DOHH2 (cell line): ENCODE results near the gene KHDRBS2.

Experiments
- H3F3A ChIP-seq: fragments of 200-600 bp; sonication (generic), shearing (Covaris generic); 2 replicates; pipeline ENCODE4 v1.6.0; 2016; ENCODE audit warnings: antibody characterized with exemption, mild to moderate bottlenecking; ENCODE audit not compliant: control insufficient read depth, insufficient read depth
- H3K27ac ChIP-seq: fragments of 200-600 bp; sonication (generic); 2 replicates; pipeline ENCODE4 v1.5.1; 2014; ENCODE audit warnings: low read depth, mild to moderate bottlenecking, low read length, moderate library complexity
- H3K27me3 ChIP-seq: fragments of 200-600 bp; sonication (generic); 2 replicates; pipeline ENCODE4 v1.6.1; 2014; ENCODE audit warnings: mild to moderate bottlenecking, low read length, mixed read lengths; ENCODE audit not compliant: control insufficient read depth
- H3K36me3 ChIP-seq: fragments of 200-600 bp; sonication (generic); 2 replicates; pipeline ENCODE4 v1.6.1; 2014; ENCODE audit warnings: mild to moderate bottlenecking, low read length, moderate library complexity, mixed read lengths; ENCODE audit not compliant: control insufficient read depth
- H3K4me1 ChIP-seq: fragments of 200-600 bp; sonication (generic); 2 replicates; pipeline ENCODE4 v1.6.1; 2014; ENCODE audit warnings: mild to moderate bottlenecking, low read length, mixed read lengths; ENCODE audit not compliant: control insufficient read depth
- H3K4me2 ChIP-seq: fragments of 200-600 bp; sonication (generic); 2 replicates; pipeline ENCODE4 v1.6.0; 2014; ENCODE audit warnings: mild to moderate bottlenecking, low read length, moderate library complexity
- H3K4me3 ChIP-seq: fragments of 200-600 bp; sonication (generic); 2 replicates; pipeline ENCODE4 v1.5.1; 2014; ENCODE audit warnings: mild to moderate bottlenecking, low read length, mixed read lengths
- H3K79me2 ChIP-seq: fragments of 200-600 bp; sonication (generic); 2 replicates; pipeline ENCODE4 v1.6.1; 2014; ENCODE audit warnings: mild to moderate bottlenecking, low read length, mixed read lengths; ENCODE audit not compliant: control insufficient read depth
- H3K9me2 ChIP-seq: fragments of 200-600 bp; sonication (generic); replicated peaks from 2 replicates; pipeline ENCODE4 v1.6.1; 2014; ENCODE audit warnings: mild to moderate bottlenecking, low read length, mixed read lengths; ENCODE audit not compliant: control insufficient read depth
- H3K9me3 ChIP-seq: fragments of 200-600 bp; sonication (generic); 2 replicates; pipeline ENCODE4 v1.6.1; 2014; ENCODE audit warnings: antibody characterized with exemption, low read length, mixed read lengths; ENCODE audit not compliant: control insufficient read depth, insufficient read depth
- H4K20me1 ChIP-seq: fragments of 200-600 bp; sonication (generic); 2 replicates; pipeline ENCODE4 v1.6.0; 2014; ENCODE audit warnings: low read depth, mild to moderate bottlenecking, antibody characterized with exemption, low read length, moderate library complexity; ENCODE audit not compliant: control insufficient read depth, insufficient read depth
- EZH2phosphoT487 ChIP-seq: fragments of 200-600 bp; sonication (generic); IDR thresholded peaks from 2 replicates; pipeline ENCODE4 v1.6.1; 2017; ENCODE audit warnings: borderline replicate concordance, mild to moderate bottlenecking, antibody characterized with exemption, low read length, moderate library complexity, mixed read lengths
- TF ChIP-seq, protein P1 (sequence below): fragments of 200-600 bp; sonication (generic); IDR thresholded peaks from one replicate; pipeline ENCODE4 v1.5.1; 2014; ENCODE audit warnings: antibody characterized with exemption, mild to moderate bottlenecking, low read depth, low read length; ENCODE audit not compliant: poor library complexity, severe bottlenecking

KHDRBS2 gene

DNA sequence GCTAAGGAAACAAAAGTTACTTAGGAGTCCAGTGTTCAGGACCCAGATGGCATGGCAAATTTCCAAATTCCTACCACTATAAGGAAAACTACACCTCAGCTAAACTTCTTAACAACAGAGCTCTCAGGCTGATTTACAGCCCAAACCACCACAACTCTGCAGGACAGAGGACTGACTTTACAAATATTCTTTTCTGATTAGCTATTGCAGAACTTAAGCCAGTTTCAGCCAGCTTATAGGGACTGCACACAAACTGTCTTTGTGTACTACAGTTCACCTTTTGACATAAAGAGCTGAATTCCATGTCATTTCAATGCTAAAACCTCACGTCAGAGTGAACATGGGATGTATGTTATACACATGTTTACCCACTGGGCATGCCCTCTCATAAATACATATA is 305.4 kb downstream of the KHDRBS2 start:
- no peaks in the 10 kb centered on the region for H3K9me3 ChIP-seq
- no peak overlapping the region for H3K4me2 ChIP-seq
- H3K36me3 ChIP-seq = no peaks in the 10 kb centered on the region
- H3F3A ChIP-seq = no peaks in the 10 kb centered on the region
- H3K9me2 ChIP-seq = no peaks in the 10 kb centered on the region
- no peak overlapping the region for H3K4me3 ChIP-seq
- no peaks in the 10 kb centered on the region for H3K27me3 ChIP-seq
- no peak overlapping the region for H3K27ac ChIP-seq
- H3K79me2 ChIP-seq = no peaks in the 10 kb centered on the region
- H3K4me1 ChIP-seq = no peaks in the 10 kb centered on the region
- no peaks in the 10 kb centered on the region for H4K20me1 ChIP-seq
- TF ChIP-seq EZH2phosphoT487 = no peak
- TF ChIP-seq, protein P1, sequence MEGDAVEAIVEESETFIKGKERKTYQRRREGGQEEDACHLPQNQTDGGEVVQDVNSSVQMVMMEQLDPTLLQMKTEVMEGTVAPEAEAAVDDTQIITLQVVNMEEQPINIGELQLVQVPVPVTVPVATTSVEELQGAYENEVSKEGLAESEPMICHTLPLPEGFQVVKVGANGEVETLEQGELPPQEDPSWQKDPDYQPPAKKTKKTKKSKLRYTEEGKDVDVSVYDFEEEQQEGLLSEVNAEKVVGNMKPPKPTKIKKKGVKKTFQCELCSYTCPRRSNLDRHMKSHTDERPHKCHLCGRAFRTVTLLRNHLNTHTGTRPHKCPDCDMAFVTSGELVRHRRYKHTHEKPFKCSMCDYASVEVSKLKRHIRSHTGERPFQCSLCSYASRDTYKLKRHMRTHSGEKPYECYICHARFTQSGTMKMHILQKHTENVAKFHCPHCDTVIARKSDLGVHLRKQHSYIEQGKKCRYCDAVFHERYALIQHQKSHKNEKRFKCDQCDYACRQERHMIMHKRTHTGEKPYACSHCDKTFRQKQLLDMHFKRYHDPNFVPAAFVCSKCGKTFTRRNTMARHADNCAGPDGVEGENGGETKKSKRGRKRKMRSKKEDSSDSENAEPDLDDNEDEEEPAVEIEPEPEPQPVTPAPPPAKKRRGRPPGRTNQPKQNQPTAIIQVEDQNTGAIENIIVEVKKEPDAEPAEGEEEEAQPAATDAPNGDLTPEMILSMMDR = no peak

DNA sequence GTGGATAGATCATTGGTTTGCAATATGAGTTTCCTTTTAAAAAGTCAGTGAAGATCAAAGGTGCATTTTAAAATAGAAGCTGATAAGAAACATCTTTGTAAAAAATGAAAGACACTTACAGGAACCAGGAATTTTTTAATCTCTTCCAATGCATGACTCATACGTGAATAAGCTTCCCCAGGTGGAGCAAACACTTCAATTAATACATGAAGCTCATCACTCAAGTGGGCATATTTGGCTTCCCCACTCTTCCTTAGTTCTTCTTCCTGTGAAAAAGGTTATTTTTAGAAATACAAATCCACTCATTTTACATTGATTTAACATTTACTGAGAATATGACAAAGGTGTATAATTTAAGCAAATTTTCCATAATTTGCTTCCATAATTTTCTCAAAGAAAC is 308.1 kb downstream of the KHDRBS2 start:
- Histone ChIP-seq H3F3A (no peaks in the 10 kb centered on the region), H3K27ac (no peak overlapping the region), H3K4me2 (no peak overlapping the region), H3K9me3 (no peaks in the 10 kb centered on the region), H4K20me1 (no peaks in the 10 kb centered on the region), H3K9me2 (no peaks in the 10 kb centered on the region), H3K79me2 (no peaks in the 10 kb centered on the region), H3K4me3 (no peak overlapping the region), H3K27me3 (no peaks in the 10 kb centered on the region), H3K4me1 (no peaks in the 10 kb centered on the region), H3K36me3 (no peaks in the 10 kb centered on the region)
- TF ChIP-seq EZH2phosphoT487 = no peak
- TF ChIP-seq, protein P1 = no peak

DNA sequence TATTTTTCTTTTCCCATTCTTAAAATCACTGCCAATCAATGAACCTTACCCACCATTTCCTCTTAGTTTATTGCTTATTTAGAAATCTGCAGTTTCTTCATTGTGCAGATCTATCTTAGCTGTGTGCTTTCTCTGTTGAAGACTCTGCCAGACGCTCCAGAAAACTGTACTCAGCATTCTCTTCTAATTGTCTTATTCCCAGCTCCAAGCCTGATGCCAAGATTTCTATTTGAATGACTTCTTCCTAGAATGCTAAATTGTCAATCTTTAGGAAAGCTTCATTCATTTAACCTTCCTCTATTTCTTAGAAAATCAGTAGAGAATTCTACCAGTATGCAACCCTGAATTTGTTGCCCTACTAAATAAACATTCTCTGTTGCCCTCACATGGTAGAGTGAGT is 308.9 kb downstream of the KHDRBS2 start:
- H3K9me3 ChIP-seq = no peaks in the 10 kb centered on the region
- no peaks in the 10 kb centered on the region for H3F3A ChIP-seq
- H3K79me2 ChIP-seq = no peaks in the 10 kb centered on the region
- no peaks in the 10 kb centered on the region for H3K27me3 ChIP-seq
- H4K20me1 ChIP-seq = no peaks in the 10 kb centered on the region
- TF ChIP-seq EZH2phosphoT487 = no peak
- TF ChIP-seq, protein P1 = no peak
- H3K9me2 ChIP-seq = no peaks in the 10 kb centered on the region
- H3K36me3 ChIP-seq = no peaks in the 10 kb centered on the region
- no peak overlapping the region for H3K4me2 ChIP-seq
- no peak overlapping the region for H3K4me3 ChIP-seq
- H3K27ac ChIP-seq = no peak overlapping the region
- no peaks in the 10 kb centered on the region for H3K4me1 ChIP-seq

DNA sequence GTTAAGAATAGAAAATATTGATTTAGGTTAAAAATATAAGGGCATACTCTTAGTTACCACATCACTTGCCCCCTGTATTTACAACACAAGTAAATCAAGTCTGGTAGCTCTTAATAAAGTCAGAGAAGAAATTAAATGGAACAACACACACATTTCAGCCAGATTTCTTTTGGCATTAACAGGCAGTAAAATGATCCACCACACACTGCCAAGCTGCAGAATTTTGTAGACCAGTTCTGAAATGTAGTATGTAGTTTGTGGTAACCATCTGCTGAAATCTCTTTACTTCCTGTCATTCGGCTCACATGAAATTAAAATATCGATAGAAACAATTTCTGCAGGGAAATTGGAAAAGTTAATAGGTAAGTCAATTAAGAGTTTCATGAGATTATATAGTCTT is 326.8 kb downstream of the KHDRBS2 start:
- H3F3A ChIP-seq = no peaks in the 10 kb centered on the region
- TF ChIP-seq, protein P1 = no peak
- TF ChIP-seq EZH2phosphoT487 = no peak
- no peaks in the 10 kb centered on the region for H4K20me1 ChIP-seq
- H3K27ac ChIP-seq = no peak overlapping the region
- H3K4me2 ChIP-seq = no peak overlapping the region
- no peak overlapping the region for H3K4me3 ChIP-seq
- no peaks in the 10 kb centered on the region for H3K79me2 ChIP-seq
- no peaks in the 10 kb centered on the region for H3K4me1 ChIP-seq
- no peaks in the 10 kb centered on the region for H3K36me3 ChIP-seq
- no peaks in the 10 kb centered on the region for H3K27me3 ChIP-seq
- no peaks in the 10 kb centered on the region for H3K9me2 ChIP-seq
- no peaks in the 10 kb centered on the region for H3K9me3 ChIP-seq
